Activated T-helper 2 cell treated with anti-CD3 and anti-CD28 coated beads, Interferon-gamma antibody, Interleukin-2, Interleukin-4, amounts not matched to agents 10 μg/mL and 5 μg/mL and 100 μg/mL, durations not matched to agents 14 hours and 24 hours and 36 hours (primary cell): ENCODE data around the gene ROBO1. TPM values are rescaled to one million over a fixed set of nuclear protein-coding genes. Genes with fewer than 3 reads are reported as not detected.

Source experiments
- DNase-seq: peaks from one replicate; pipeline ENCODE4 v3.0.0; 2021; ENCODE audit warnings: low spot score
- H3K27ac Mint-ChIP-seq: one replicate; pipeline ENCODE4 v1.8.0; 2021; ENCODE audit warnings: mixed read lengths
- H3K27me3 Mint-ChIP-seq: one replicate; pipeline ENCODE4 v1.8.0; 2021; ENCODE audit warnings: low read depth, mixed read lengths
- H3K36me3 Mint-ChIP-seq: one replicate; pipeline ENCODE4 v1.8.0; 2021; ENCODE audit warnings: low read depth, mixed read lengths
- H3K4me1 Mint-ChIP-seq: one replicate; pipeline ENCODE4 v1.8.0; 2021; ENCODE audit warnings: low read depth, mixed read lengths
- H3K4me3 Mint-ChIP-seq: one replicate; pipeline ENCODE4 v1.8.0; 2021; ENCODE audit warnings: low read depth, mild to moderate bottlenecking, moderate library complexity, mixed read lengths
- H3K9me3 Mint-ChIP-seq: one replicate; pipeline ENCODE4 v1.8.0; 2021; ENCODE audit warnings: mixed read lengths
- intact Hi-C: fragments of 100-400 bp; cut with micrococcal nuclease; formaldehyde crosslinking; loops from one replicate; pipeline ENCODE4 v1.15.1; 2023
- total RNA-seq: library from RNA; stranded (reverse); gene quantifications from 2 replicates; pipeline ENCODE4 v1.2.3, GENCODE V29; 2022

The ROBO1 gene
- total RNA-seq, 1 donor from 2014 or later = not detected

DNA sequence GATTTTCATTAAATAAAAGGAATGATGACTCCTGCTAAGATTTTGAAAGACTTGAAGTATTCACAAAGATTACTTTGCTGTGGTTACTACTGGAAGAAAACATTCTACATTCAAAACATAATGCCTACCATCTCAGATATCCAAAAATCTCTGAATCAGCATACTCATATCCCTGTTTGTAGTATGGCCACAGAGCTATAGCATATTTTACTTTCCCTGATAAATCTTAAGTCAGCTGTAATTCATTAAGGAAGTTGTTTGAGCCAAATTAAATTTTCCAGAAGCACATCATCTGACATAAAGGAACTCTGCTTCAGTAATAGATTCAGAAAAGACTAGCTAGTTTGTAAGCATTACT, 942.0 kb downstream of the ROBO1 start:
- no peaks in the 10 kb centered on the region for H3K27me3 Mint-ChIP-seq
- no peaks in the 10 kb centered on the region for H3K4me1 Mint-ChIP-seq
- H3K27ac Mint-ChIP-seq = no peak overlapping the region
- intact Hi-C loops = no loop called here
- peaks cover 14% of the 10 kb centered on the region for H3K9me3 Mint-ChIP-seq
- H3K36me3 Mint-ChIP-seq = no peaks in the 10 kb centered on the region
- H3K4me3 Mint-ChIP-seq = no peak overlapping the region
- no peak for DNase-seq

GRCh38 chr3:78825118-78825857, 942.5 kb downstream of the ROBO1 start:
- no peak overlapping the region for H3K27ac Mint-ChIP-seq
- H3K36me3 Mint-ChIP-seq = no peaks in the 10 kb centered on the region
- H3K4me3 Mint-ChIP-seq = no peak overlapping the region
- no peaks in the 10 kb centered on the region for H3K27me3 Mint-ChIP-seq
- intact Hi-C loops = no loop called here
- DNase-seq = no peak
- H3K4me1 Mint-ChIP-seq = no peaks in the 10 kb centered on the region
- H3K9me3 Mint-ChIP-seq = peaks cover 12% of the 10 kb centered on the region

DNA sequence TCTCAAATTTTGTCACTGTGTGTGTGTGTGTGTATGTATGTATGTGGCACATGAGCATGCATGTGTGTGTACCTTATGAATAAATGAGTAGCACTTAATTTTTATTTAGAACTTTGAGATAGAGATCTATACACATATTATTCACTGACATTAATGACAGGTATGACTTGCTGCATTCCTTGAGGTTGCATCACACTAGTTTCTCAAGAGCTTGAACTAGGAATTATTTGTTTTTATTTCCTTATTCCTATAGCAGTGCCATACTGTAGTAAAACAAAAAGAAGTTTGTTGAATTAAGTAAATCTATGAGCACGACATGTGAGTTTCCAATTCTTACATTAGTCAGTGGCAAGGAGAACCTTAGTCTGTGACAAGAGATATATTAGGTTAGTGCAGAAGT, 943.9 kb downstream of the ROBO1 start:
- Mint-ChIP-seq H3K4me1 (no peaks in the 10 kb centered on the region), H3K9me3 (peaks cover 16% of the 10 kb centered on the region)
- intact Hi-C loops = no loop called here

GRCh38 chr3:78823434-78823833, 944.4 kb downstream of the ROBO1 start:
- peaks cover 17% of the 10 kb centered on the region for H3K9me3 Mint-ChIP-seq
- no peaks in the 10 kb centered on the region for H3K36me3 Mint-ChIP-seq
- no peaks in the 10 kb centered on the region for H3K27me3 Mint-ChIP-seq
- H3K27ac Mint-ChIP-seq = no peak overlapping the region
- no peak for DNase-seq
- intact Hi-C loops = no loop called here
- H3K4me3 Mint-ChIP-seq = no peak overlapping the region
- H3K4me1 Mint-ChIP-seq = no peaks in the 10 kb centered on the region

More for the DNA sequence above, 943.9 kb downstream of the ROBO1 start:
- Mint-ChIP-seq H3K27me3 (no peaks in the 10 kb centered on the region), H3K27ac (no peak overlapping the region), H3K4me3 (no peak overlapping the region), H3K36me3 (no peaks in the 10 kb centered on the region)
- DNase-seq = no peak

- Mint-ChIP-seq H3K27me3 (no peaks in the 10 kb centered on the region), H3K27ac (no peak overlapping the region), H3K9me3 (peaks cover 18% of the 10 kb centered on the region), H3K4me3 (no peak overlapping the region), H3K4me1 (no peaks in the 10 kb centered on the region), H3K36me3 (no peaks in the 10 kb centered on the region)
- intact Hi-C loops = no loop called here
- no peak for DNase-seq
Observed at GRCh38 chr3:78822726-78823125, 945.1 kb downstream of the ROBO1 start.

DNA sequence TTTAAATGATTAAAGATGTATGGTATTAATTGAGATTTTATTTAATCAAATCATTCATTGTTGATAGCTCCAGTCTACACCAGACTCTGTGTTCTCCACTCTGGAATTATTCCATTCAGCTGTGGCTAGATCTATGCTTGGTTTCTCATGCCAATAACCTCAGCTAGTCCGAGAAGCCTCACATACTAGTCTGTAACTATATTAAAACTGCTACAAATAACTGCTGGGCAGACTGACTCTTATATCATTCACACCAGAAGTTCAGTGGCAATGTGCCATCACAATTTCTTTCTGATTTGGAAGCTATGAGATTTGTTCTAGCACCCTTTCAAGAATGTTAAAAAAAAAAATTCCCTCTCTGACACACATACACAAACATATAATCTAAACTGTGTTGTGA, 947.3 kb downstream of the ROBO1 start:
- Mint-ChIP-seq H3K27ac (no peak overlapping the region), H3K4me1 (no peaks in the 10 kb centered on the region), H3K36me3 (no peaks in the 10 kb centered on the region), H3K27me3 (no peaks in the 10 kb centered on the region), H3K4me3 (no peak overlapping the region), H3K9me3 (peaks cover 23% of the 10 kb centered on the region)
- intact Hi-C loops = no loop called here
- no peak for DNase-seq

DNA sequence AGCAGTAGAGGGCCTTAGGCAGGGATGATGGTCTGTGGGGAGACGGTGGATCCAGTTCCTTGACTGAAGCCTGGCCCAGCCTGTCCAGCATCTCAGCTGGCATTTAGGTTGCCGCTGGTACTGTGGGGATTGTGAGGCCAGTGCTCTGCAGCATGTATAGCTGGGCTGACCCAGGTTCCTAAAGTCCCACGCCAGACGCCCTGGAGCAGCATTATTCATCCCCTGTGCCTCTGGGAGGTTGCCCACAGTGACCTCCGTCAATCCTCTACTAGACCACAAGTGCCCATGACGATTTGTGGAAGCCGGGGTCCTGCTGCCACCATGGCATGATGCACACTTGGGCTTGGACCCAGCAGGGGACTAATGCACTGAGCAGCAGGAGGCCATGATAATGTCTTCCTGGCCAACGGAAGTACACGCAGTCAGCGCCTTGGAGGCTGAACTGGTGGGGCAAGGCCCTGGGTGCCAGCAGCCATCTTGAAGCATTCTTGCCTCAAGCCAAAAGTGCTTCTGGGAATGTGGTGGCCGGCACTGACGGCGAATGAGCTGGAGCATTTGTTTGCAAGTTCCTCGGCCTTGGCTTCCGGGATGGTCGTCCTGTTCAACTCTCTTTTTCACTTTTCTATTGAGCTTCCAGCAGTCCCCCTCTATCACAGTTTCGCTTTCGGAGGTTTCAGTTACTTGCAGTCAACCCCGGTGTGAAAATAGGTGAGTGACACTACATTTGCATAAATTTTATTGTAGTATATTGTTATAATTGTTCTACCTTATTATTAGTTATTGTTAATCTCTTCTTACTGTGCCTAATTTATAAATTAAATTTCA, 949.4 kb downstream of the ROBO1 start:
- intact Hi-C loops = no loop called here
- Mint-ChIP-seq H3K9me3 (peaks cover 14% of the 10 kb centered on the region), H3K36me3 (no peaks in the 10 kb centered on the region), H3K27ac (no peak overlapping the region), H3K27me3 (no peaks in the 10 kb centered on the region), H3K4me3 (no peak overlapping the region), H3K4me1 (no peaks in the 10 kb centered on the region)
- DNase-seq = no peak

DNA sequence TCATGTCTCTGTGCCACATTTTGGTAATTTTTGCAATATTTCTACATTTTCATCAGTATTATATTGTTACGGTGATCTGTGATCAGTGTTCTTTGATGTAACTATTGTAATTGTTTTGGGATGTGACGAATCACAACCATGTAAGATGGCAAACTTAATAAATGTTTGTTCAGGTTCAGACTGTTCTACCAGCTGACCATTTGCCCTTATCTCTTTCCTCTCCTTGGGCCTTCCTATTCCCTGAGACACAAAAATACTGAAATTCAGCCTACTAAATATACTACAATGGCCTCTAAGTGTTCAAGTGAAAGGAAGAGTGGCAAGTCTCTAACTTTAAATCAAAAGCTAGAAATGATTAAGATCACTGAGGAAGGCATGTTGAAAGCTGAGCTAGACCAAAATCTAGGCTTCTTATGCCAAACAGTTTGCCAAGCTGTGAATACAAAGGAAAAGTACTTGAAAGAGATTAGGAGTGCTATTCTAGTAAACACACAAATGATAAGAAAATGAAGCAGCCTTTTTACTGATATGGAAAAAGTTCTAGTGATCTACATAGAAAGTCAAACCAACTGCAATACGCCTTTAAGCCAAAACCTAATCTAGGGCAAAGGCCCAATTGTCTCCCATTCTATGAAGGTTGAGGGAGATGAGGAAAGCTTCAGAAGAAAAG, 952.8 kb downstream of the ROBO1 start:
- no peak for DNase-seq
- H3K4me1 Mint-ChIP-seq = no peaks in the 10 kb centered on the region
- H3K4me3 Mint-ChIP-seq = no peak overlapping the region
- H3K27ac Mint-ChIP-seq = no peak overlapping the region
- intact Hi-C loops = no loop called here
- no peaks in the 10 kb centered on the region for H3K36me3 Mint-ChIP-seq
- no peaks in the 10 kb centered on the region for H3K27me3 Mint-ChIP-seq
- H3K9me3 Mint-ChIP-seq = peaks cover 22% of the 10 kb centered on the region

GRCh38 chr3:78812166-78812565, 955.6 kb downstream of the ROBO1 start:
- Mint-ChIP-seq H3K27ac (no peak overlapping the region), H3K36me3 (no peaks in the 10 kb centered on the region)
- intact Hi-C loops = no loop called here

GRCh38 chr3:78809966-78810365, 957.8 kb downstream of the ROBO1 start:
- Mint-ChIP-seq H3K27ac (no peak overlapping the region), H3K36me3 (no peaks in the 10 kb centered on the region), H3K27me3 (no peaks in the 10 kb centered on the region), H3K9me3 (peaks cover 18% of the 10 kb centered on the region), H3K4me3 (no peak overlapping the region), H3K4me1 (no peaks in the 10 kb centered on the region)
- intact Hi-C loops = no loop called here
- no peak for DNase-seq

More at GRCh38 chr3:78812166-78812565, 955.6 kb downstream of the ROBO1 start:
- H3K4me3 Mint-ChIP-seq = no peak overlapping the region
- peaks cover 18% of the 10 kb centered on the region for H3K9me3 Mint-ChIP-seq
- DNase-seq = no peak
- H3K27me3 Mint-ChIP-seq = no peaks in the 10 kb centered on the region
- no peaks in the 10 kb centered on the region for H3K4me1 Mint-ChIP-seq

- Mint-ChIP-seq H3K4me1 (no peaks in the 10 kb centered on the region), H3K27ac (no peak overlapping the region), H3K4me3 (no peak overlapping the region), H3K27me3 (no peaks in the 10 kb centered on the region), H3K36me3 (no peaks in the 10 kb centered on the region), H3K9me3 (peaks cover 25% of the 10 kb centered on the region)
- intact Hi-C loops = no loop called here
- no peak for DNase-seq
Observed at GRCh38 chr3:78804251-78805037, 963.4 kb downstream of the ROBO1 start.

- Mint-ChIP-seq H3K4me3 (no peak overlapping the region), H3K27me3 (no peaks in the 10 kb centered on the region), H3K4me1 (no peaks in the 10 kb centered on the region), H3K9me3 (peaks cover 21% of the 10 kb centered on the region), H3K27ac (no peak overlapping the region), H3K36me3 (no peaks in the 10 kb centered on the region)
- intact Hi-C loops = no loop called here
- DNase-seq = no peak
Observed at GRCh38 chr3:78802562-78802930, 965.3 kb downstream of the ROBO1 start.
